Measurements from ENCODE around the gene CNBD2.
"Not testable (repeated sequence)": the region's sequence is repeated elsewhere in the genome, so short reads cannot be mapped to it uniquely, and the experiment has no call there.

Gene CNBD2

DNA sequence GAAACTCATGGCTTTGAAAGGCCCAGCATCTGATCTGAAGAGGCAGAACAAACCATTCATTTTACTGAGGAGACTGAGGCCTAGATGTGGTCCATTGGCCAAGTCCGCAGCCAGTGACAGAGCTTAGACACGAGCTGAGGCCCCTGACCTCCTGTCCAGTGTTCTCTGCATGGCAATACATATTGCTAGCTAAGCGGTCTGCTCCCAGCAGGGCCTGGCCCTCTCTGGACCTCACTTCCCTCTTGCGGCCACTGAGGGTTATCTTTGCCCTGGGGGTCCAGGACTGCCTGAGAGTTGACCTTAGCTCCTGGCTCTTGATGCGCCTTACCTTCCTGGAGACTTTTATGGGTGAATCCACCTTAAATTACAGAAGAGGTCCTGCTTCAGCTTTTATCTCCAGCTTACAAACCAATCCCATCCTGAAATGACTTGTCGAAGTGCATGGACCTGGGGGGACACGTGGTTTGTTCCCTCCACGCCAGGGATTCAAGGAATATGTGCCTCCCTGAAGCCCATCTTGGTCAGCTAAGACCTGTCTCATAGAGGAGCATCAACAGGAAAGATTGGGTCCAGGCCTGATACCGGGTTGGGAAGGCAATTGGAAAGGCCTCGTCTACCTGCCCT, 75.6 kb downstream of the CNBD2 start:
- TF ChIP-seq, protein P1, sequence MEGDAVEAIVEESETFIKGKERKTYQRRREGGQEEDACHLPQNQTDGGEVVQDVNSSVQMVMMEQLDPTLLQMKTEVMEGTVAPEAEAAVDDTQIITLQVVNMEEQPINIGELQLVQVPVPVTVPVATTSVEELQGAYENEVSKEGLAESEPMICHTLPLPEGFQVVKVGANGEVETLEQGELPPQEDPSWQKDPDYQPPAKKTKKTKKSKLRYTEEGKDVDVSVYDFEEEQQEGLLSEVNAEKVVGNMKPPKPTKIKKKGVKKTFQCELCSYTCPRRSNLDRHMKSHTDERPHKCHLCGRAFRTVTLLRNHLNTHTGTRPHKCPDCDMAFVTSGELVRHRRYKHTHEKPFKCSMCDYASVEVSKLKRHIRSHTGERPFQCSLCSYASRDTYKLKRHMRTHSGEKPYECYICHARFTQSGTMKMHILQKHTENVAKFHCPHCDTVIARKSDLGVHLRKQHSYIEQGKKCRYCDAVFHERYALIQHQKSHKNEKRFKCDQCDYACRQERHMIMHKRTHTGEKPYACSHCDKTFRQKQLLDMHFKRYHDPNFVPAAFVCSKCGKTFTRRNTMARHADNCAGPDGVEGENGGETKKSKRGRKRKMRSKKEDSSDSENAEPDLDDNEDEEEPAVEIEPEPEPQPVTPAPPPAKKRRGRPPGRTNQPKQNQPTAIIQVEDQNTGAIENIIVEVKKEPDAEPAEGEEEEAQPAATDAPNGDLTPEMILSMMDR (IDR thresholded peaks at IDR 0.05; ENCODE audit: low read depth, low read length), result no peak

DNA sequence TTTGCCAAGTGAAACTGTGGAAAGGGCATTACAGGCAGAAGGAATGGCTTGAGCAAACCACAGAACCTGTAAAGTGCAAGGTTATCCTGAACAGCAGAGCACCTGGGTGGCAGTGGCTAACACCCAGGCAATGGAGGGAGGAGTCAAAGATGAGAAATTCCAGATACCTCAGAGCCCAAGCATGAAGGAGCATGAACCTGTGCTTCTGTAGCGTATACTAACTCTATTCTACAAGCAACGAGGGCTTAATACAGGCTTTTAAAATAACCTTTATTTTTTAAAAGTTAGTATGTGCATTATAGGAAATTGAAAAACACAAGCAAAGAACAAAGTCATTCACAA, 77.0 kb downstream of the CNBD2 start:
- TF ChIP-seq, protein P1 (IDR thresholded peaks at IDR 0.05; ENCODE audit: low read depth, low read length), result no peak
- H3K4me3 ChIP-seq (ENCODE audit: low read depth, low read length), result no peak overlapping the region

More for the DNA sequence above, 75.6 kb downstream of the CNBD2 start:
- H3K4me3 ChIP-seq (ENCODE audit: low read depth, low read length), result no peak overlapping the region

DNA sequence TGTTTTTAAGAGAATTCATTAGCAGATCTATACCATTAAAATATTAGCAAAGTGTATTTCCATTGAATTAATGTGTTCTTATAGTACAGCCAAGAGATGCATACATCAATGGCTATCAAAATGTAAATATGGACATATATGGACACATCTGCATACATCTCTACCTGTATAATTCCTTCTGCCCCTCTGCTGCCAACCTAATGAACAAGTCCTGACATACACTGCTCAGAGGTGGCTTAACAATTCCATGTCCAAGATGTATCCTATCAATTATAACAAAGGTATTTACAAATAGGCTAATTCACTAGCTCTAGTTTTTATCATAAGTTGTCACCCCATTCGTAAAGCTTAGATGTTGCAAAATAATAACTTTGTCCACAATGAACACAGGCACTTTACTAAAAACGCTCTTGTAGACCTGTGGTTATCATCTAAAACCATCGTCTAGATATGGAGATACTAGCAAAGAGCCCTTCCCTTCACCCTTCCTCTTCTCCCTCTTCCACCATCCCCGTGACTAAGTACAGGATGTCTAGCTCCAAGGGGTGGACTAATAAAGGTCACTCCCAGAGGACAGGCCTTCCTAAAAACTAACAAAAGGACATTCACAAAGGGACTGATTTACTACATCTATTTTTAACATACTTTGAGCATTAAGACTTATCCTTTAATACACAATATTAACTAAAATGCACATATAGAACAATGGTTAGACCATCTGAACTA, 77.8 kb downstream of the CNBD2 start:
- not testable (repeated sequence) for H3K4me3 ChIP-seq (ENCODE audit: low read depth, low read length)

DNA sequence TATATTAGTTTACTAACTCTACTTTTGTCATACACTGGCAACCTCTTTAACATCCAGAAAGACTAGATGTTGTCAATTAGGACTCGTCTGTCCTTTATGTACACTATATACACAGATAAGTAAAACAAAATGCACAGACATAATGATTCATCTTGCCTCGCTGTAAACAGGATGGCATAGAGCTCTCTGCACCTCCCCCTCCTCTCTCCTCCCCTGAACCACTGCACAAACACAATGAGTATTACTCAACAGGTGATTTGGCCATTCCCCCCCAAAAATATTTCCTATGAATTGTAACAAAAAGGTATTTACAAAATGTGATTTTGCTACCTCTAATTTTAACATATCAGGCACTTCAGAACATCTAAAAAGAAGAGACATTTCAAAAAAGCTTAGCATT, 81.0 kb downstream of the CNBD2 start:
- peak overlapping the region; percentile 92 for H3K4me3 ChIP-seq (ENCODE audit: low read depth, low read length)

DNA sequence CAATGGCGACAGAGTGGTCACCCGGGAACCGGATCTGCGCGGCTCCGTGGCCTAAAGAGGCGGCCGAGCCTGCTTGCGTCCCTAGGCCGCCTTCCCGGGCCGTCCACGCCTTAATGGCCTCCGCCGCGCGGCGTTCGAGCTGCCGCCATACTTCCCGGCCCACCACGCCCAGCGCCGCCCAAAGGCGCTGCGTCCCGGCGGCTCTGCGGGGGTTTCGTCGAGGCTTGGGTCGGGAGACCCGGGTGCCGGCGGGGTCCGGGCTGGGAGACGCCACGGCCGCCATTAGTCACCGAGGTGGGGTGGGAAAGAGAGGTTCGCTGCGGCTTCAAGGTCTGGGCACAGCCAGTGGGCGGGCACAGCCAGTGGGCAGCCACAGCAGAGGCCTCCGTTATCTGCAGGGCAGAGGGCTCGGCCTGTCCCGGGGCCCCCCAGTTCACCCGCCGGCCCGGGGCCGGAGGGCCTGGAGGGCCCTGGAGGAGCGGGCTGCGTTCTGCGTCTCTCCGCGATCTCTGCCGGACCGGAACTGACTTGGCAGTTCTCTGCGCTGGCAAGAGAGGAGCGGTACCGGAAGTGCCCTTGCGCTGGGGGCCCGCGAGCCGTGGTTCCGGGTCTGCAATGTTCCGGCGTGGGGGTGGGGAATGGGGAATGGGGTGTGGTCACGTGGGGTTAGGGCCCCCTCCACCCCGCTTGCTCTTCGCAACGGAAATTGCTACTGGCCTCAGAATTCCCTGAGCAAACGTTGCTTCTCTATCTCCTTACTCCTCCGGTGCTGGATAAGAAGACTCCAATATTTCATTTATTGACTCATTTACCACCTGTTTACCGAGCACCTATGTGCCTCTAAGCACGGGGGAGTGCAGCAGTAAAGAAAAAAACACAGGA, 82.3 kb downstream of the CNBD2 start:
- TF ChIP-seq, protein P1 (IDR thresholded peaks at IDR 0.05; ENCODE audit: low read depth, low read length), result no peak

DNA sequence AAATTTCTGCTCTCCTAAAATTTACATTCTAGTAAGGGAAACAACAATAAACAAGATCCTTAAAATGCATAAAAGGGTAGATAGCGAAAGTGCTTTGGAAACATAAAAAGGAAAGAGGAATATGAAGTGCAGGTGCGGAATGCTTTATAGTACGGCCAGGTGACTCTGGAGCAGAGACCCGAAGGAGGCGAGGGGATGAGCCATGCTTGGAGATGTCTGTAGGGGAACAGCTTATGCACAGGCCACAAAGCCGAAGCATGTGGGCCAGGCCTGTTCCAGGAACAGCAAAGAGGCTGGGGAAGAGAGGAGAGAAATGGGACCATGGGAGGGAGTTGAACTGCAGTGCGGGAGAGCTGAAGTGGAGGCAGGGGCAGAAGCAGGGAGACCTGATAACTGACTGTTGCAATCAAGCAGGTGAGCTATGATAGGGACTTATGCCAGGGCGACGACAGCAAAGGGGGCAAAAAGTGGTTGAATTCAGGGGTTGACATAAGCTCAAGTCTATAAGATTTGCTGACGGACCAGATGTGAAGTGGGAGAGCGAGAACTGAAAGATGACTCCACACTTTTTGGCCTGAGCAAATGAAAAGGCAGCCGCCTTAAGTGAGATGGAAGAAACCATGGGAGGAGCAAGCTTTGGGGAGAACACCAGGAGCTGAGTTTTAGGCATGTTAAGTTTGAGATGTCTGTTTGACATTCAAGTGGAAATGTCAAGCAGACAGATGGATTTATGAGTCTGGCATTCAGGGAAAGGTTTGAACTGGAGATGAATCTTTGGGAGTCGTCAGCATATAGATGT, 83.1 kb downstream of the CNBD2 start:
- peak overlapping the region; percentile 92 for H3K4me3 ChIP-seq (ENCODE audit: low read depth, low read length)
- TF ChIP-seq, protein P1 (IDR thresholded peaks at IDR 0.05; ENCODE audit: low read depth, low read length), result no peak

More for the DNA sequence above, 82.3 kb downstream of the CNBD2 start:
- peak overlapping the region; percentile 92 for H3K4me3 ChIP-seq (ENCODE audit: low read depth, low read length)

DNA sequence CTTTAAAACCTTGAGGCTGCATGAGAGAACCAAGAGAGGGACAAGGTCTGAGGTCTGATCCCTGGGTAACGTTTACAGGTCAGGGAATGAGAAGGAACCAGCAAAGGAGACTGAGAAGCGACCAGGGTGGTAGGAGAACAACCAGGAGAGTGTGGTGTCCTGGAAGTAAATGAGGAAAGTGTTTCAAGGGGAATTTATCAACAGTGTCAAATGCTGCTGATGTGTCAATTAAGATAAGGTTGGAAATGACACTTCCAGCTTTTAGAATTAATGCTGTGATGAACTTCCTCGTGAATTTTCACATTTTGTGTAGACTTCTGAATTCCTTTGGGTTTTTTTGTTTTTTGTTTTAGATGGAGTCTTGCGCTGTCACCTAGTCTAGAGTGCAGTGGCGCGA, 83.7 kb downstream of the CNBD2 start:
- TF ChIP-seq, protein P1 (IDR thresholded peaks at IDR 0.05; ENCODE audit: low read depth, low read length), result no peak
- H3K4me3 ChIP-seq (ENCODE audit: low read depth, low read length), result no peak overlapping the region

DNA sequence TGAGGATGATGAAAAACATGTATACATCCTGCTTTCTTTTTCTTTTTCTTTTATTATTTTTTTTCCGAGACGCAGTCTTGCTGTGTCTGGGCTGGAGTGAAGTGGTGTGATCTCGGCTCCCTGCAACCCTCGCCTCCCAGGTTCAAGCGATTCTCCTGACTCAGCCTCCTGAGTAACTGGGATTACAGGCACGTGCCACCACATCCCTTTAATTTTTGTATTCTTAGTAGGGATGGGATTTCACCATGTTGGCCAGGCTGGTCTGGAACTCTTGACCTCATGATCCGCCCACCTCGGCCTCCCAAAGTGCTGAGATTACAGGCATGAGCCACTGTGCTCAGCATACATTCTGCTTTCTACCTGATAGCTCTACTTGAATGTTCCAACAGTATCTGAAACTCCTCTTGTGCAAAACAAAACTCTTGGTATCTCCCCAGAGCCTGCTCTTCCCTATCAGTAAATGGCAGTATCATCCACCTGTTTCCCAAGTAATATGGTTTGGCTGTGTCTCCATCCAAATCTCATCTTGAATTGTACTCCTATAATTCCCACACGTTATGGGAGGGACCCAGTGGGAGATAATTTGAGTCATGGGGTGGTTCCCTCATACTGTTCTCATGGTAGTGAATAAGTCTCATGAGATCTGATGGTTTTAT, 85.6 kb downstream of the CNBD2 start:
- not testable (repeated sequence) for H3K4me3 ChIP-seq (ENCODE audit: low read depth, low read length)

Data from WI38 (cell line).